Suppressor macrophage treated with lipopolysaccharide for 4 hours (primary cell): ENCODE data around the gene SLC5A10.

Source experiments
- DNase-seq: peaks from one replicate; pipeline ENCODE4 v3.0.0-alpha.2; 2020

Gene SLC5A10

GRCh38 chr17:18986541-18987229 is 34.7 kb downstream of the SLC5A10 start:
- no peak for DNase-seq

- DNase-seq: no peak
Measured at GRCh38 chr17:18987230-18987610, 35.3 kb downstream of the SLC5A10 start.

GRCh38 chr17:18987862-18988545 is 36.0 kb downstream of the SLC5A10 start:
- no peak for DNase-seq

GRCh38 chr17:18988546-18989173 is 36.7 kb downstream of the SLC5A10 start:
- DNase-seq: no peak

GRCh38 chr17:18990331-18990730 is 38.4 kb downstream of the SLC5A10 start:
- no peak for DNase-seq

GRCh38 chr17:18991531-18992315 is 39.8 kb downstream of the SLC5A10 start:
- no peak for DNase-seq

- DNase-seq: no peak
Measured at GRCh38 chr17:18992454-18993130, 40.6 kb downstream of the SLC5A10 start.

GRCh38 chr17:18993905-18994526 is 42.1 kb downstream of the SLC5A10 start:
- DNase-seq: no peak

- no peak for DNase-seq
Measured at GRCh38 chr17:18994631-18995030, 42.7 kb downstream of the SLC5A10 start.

GRCh38 chr17:18995220-18995619 is 43.3 kb downstream of the SLC5A10 start:
- no peak for DNase-seq

GRCh38 chr17:18996458-18996857 is 44.5 kb downstream of the SLC5A10 start:
- DNase-seq: no peak

GRCh38 chr17:18997650-18998196 is 45.8 kb downstream of the SLC5A10 start:
- no peak for DNase-seq

- no peak for DNase-seq
Measured at GRCh38 chr17:18999394-18999793, 47.4 kb downstream of the SLC5A10 start.

- no peak for DNase-seq
Measured at GRCh38 chr17:18999911-19000310, 47.9 kb downstream of the SLC5A10 start.

GRCh38 chr17:19000531-19001325 is 48.8 kb downstream of the SLC5A10 start:
- no peak for DNase-seq

GRCh38 chr17:19001907-19002590 is 50.1 kb downstream of the SLC5A10 start:
- no peak for DNase-seq

GRCh38 chr17:19002805-19003542 is 51.0 kb downstream of the SLC5A10 start:
- no peak for DNase-seq

- peak; percentile 9 for DNase-seq
Measured at GRCh38 chr17:19003543-19004420, 51.8 kb downstream of the SLC5A10 start.
